ENCODE results near the gene CPB2.

The CPB2 gene

GRCh38 chr13:46104868-46105267, at the start of gene CPB2:
TSS of gene CPB2 (minus strand) at chr13:46105033. CDS start at chr13:46105009, 24 bp downstream.
- DNase-seq, result no peak

GRCh38 chr13:46154136-46154801, 49.4 kb upstream of the CPB2 start:
- no peak for DNase-seq

GRCh38 chr13:46152627-46153328, 47.9 kb upstream of the CPB2 start:
- DNase-seq, result no peak

- DNase-seq, result no peak
These were observed 45.4 kb upstream of the CPB2 start for GRCh38 chr13:46150134-46150693.

GRCh38 chr13:46149272-46150133, 44.7 kb upstream of the CPB2 start:
- DNase-seq, result no peak

- no peak for DNase-seq
These were observed 42.1 kb upstream of the CPB2 start for GRCh38 chr13:46146898-46147297.

- DNase-seq, result no peak
These were observed 41.1 kb upstream of the CPB2 start for GRCh38 chr13:46145950-46146349.

- DNase-seq, result no peak
These were observed 40.3 kb upstream of the CPB2 start for GRCh38 chr13:46145135-46145534.

- DNase-seq, result no peak
These were observed 38.4 kb upstream of the CPB2 start for GRCh38 chr13:46143184-46143701.

- no peak for DNase-seq
These were observed 37.9 kb upstream of the CPB2 start for GRCh38 chr13:46142776-46143175.

- no peak for DNase-seq
These were observed 35.2 kb upstream of the CPB2 start for GRCh38 chr13:46140044-46140443.

- DNase-seq, result no peak
These were observed 32.9 kb upstream of the CPB2 start for GRCh38 chr13:46137627-46138317.

- DNase-seq, result no peak
These were observed 31.9 kb upstream of the CPB2 start for GRCh38 chr13:46136688-46137087.

GRCh38 chr13:46134961-46135522, 30.2 kb upstream of the CPB2 start:
- no peak for DNase-seq

- DNase-seq, result no peak
These were observed 29.7 kb upstream of the CPB2 start for GRCh38 chr13:46134494-46134893.

- no peak for DNase-seq
These were observed 27.3 kb upstream of the CPB2 start for GRCh38 chr13:46132109-46132508.

- no peak for DNase-seq
These were observed 26.9 kb upstream of the CPB2 start for GRCh38 chr13:46131705-46132104.

- no peak for DNase-seq
These were observed 25.3 kb upstream of the CPB2 start for GRCh38 chr13:46129955-46130618.

GRCh38 chr13:46129124-46129523, 24.3 kb upstream of the CPB2 start:
- DNase-seq, result no peak

GRCh38 chr13:46127358-46128023, 22.7 kb upstream of the CPB2 start:
- no peak for DNase-seq

Data from hematopoietic multipotent progenitor cell treated with erythropoietin and hydrocortisone succinate and interleukin-3 and kit ligand, for 6 days (in vitro differentiated cells).